Smooth muscle cell (in vitro differentiated cells): ENCODE measurements around the gene ACY1. TPM values are rescaled to one million over a fixed set of nuclear protein-coding genes. Genes with fewer than 3 reads are reported as not detected.

Experiments used
- DNase-seq: peaks from one replicate; lab custom pipeline; 2025; ENCODE audit not compliant: unreplicated experiment; lab: John Stamatoyannopoulos, UW
- H2AFZ ChIP-seq: fragments of 200-600 bp; sonication (generic); 2 replicates; pipeline ENCODE4 v1.6.0; 2016; ENCODE audit warnings: antibody characterized with exemption, low read depth, mild to moderate bottlenecking
- H3F3A ChIP-seq: fragments of 200-600 bp; sonication (generic); 2 replicates; pipeline ENCODE4 v1.6.0; 2017; ENCODE audit warnings: antibody characterized with exemption, low read depth
- H3K27ac ChIP-seq: fragments of 200-600 bp; sonication (generic); 2 replicates; pipeline ENCODE4 v1.5.1; 2016; ENCODE audit warnings: low read depth, mild to moderate bottlenecking
- H3K27me3 ChIP-seq: fragments of 200-600 bp; sonication (generic); 2 replicates; pipeline ENCODE4 v1.6.1; 2016; ENCODE audit warnings: low read depth, mild to moderate bottlenecking
- H3K36me3 ChIP-seq: fragments of 200-600 bp; sonication (generic); 2 replicates; pipeline ENCODE4 v1.5.1; 2016; ENCODE audit warnings: low read depth
- H3K4me1 ChIP-seq: fragments of 200-600 bp; sonication (generic); 2 replicates; pipeline ENCODE4 v1.5.1; 2016; ENCODE audit warnings: low read depth
- H3K4me2 ChIP-seq: fragments of 200-600 bp; sonication (generic); 2 replicates; pipeline ENCODE4 v1.6.0; 2016; ENCODE audit warnings: mild to moderate bottlenecking
- H3K4me3 ChIP-seq: fragments of 200-600 bp; sonication (generic); 2 replicates; pipeline ENCODE4 v1.5.1; 2016; ENCODE audit warnings: mild to moderate bottlenecking
- H3K79me2 ChIP-seq: fragments of 200-600 bp; sonication (generic); 2 replicates; pipeline ENCODE4 v1.6.0; 2016; ENCODE audit warnings: low read depth, mild to moderate bottlenecking
- H3K9ac ChIP-seq: fragments of 200-600 bp; sonication (generic); 2 replicates; pipeline ENCODE4 v1.6.0; 2016; ENCODE audit warnings: low read depth
- H3K9me3 ChIP-seq: fragments of 200-600 bp; sonication (generic); replicated peaks from 2 replicates; pipeline ENCODE4 v1.5.1; 2016; ENCODE audit warnings: low read depth
- H4K20me1 ChIP-seq: fragments of 200-600 bp; sonication (generic); 2 replicates; pipeline ENCODE4 v1.6.0; 2016; ENCODE audit warnings: low read depth
- CTCF ChIP-seq: fragments of 200-600 bp; sonication (generic); IDR thresholded peaks from 2 replicates; pipeline ENCODE4 v1.5.1; 2017; ENCODE audit warnings: borderline replicate concordance, mild to moderate bottlenecking, antibody characterized with exemption; ENCODE audit not compliant: insufficient read depth, poor library complexity, severe bottlenecking
- WGBS: methylation state at CpG from one replicate; pipeline ENCODE4 v1.1.7; 2016; ENCODE audit warnings: low lambda C conversion rate; 5-methylcytosine and 5-hydroxymethylcytosine counted together
- polyA plus RNA-seq: library from polyadenylated mRNA; unstranded; fragments of >200 nt; fragmentation: Nextera tagmentation; extraction: Ambion mirVana; gene quantifications from 2 replicates; pipeline ENCODE4 v1.2.1, GENCODE V29; 2016
- total RNA-seq: library from RNA; depleted of rRNA; stranded (reverse); fragments of >200 nt; gene quantifications from 2 replicates; pipeline ENCODE4 v1.2.3, GENCODE V29; 2014

Gene ACY1
- total and polyA plus RNA-seq, 2 experiments from 2014 or later = 33.8 to 39.6 TPM

DNA sequence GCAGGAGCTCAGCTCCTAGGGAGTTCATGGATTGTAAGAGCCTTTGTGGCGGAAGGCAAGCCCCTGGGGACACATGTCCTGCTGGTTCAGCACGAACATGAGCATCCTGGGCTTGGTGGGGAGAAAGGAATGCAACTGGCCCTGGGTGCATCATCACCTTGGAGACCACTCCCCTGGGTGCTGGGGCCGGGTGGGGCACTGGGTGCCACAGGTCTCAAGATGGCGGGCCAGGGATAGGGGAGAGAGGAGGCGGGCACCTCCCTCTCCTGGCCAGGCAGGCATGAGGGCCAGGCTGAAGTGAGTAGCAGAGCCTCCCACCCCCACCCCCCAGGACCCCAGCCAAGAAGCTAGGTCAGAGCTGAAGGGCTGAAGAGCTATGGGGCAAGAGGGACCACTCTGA lies 16.8 kb upstream of the ACY1 start:
- Histone ChIP-seq H3K4me2 (peak overlapping the region; percentile 86), H3K27ac (no peak overlapping the region), H3K9me3 (no peaks in the 10 kb centered on the region), H3K79me2 (peaks cover 36% of the 10 kb centered on the region), H3K27me3 (no peaks in the 10 kb centered on the region), H3K36me3 (no peaks in the 10 kb centered on the region), H2AFZ (no peak overlapping the region), H3K4me1 (peaks cover 45% of the 10 kb centered on the region), H3K9ac (peak overlapping the region; percentile 71), H4K20me1 (peaks cover 43% of the 10 kb centered on the region), H3K4me3 (peak overlapping the region; percentile 79), H3F3A (peaks cover 11% of the 10 kb centered on the region)
- WGBS = 86% methylated on average over 3 of the region's 5 CpGs
- TF ChIP-seq CTCF = no peak
- DNase-seq = no peak

DNA sequence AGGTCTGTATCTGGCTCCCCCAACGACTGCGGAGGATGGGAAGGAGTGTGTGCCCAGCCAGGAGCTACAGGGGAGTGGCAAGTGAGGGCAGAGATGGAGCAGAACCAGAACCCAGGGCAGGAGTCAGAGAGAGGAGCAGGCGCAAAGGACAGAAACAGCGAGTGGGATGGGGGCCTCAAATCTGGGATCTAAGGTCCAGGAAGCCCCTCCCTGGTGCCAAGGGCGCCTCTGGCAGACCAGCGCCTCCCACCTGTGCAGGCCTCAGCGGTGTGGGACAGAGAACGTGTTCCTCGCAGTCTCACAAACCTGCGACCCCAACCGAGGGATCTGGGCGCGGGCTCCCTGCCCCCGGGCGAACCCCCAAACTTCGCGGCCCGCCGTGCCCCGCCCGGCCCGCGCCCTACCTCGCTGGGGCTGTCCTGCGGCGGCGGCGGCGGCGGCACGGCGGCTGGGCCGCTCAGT lies 16.4 kb upstream of the ACY1 start:
- WGBS = 10% methylated on average over 22 of the region's 33 CpGs
- Histone ChIP-seq H3K27me3 (no peaks in the 10 kb centered on the region), H2AFZ (peak overlapping the region; percentile 54)

GRCh38 chr3:51967384-51968169 lies 15.8 kb upstream of the ACY1 start, which contains the start of gene PCBP4:
Gene PCBP4, minus strand, starts transcription at chr3:51967454. Its CDS starts 6,214 bp downstream, at chr3:51961240.
- Histone ChIP-seq H4K20me1 (peaks cover 32% of the 10 kb centered on the region), H3K9ac (peak within 1 kb of the TSS; percentile 71)
- under 1% methylated on average over 53 of the region's 90 CpGs for WGBS

More for the DNA sequence above, 16.4 kb upstream of the ACY1 start:
- TF ChIP-seq CTCF = no peak
- Histone ChIP-seq H3F3A (peaks cover 11% of the 10 kb centered on the region), H3K4me1 (peaks cover 45% of the 10 kb centered on the region), H3K4me3 (peak overlapping the region; percentile 79), H3K27ac (peak overlapping the region; percentile 31), H3K9ac (peak overlapping the region; percentile 71), H3K79me2 (peaks cover 36% of the 10 kb centered on the region), H3K4me2 (peak overlapping the region; percentile 86), H4K20me1 (peaks cover 39% of the 10 kb centered on the region), H3K9me3 (no peaks in the 10 kb centered on the region), H3K36me3 (no peaks in the 10 kb centered on the region)
- no peak for DNase-seq

More at GRCh38 chr3:51967384-51968169, 15.8 kb upstream of the ACY1 start, which contains the start of gene PCBP4:
- H3K4me3 ChIP-seq = peak within 1 kb of the TSS; percentile 79
- peak; percentile 62 for DNase-seq
- no peaks in the 10 kb centered on the region for H3K36me3 ChIP-seq
- peak within 1 kb of the TSS; percentile 86 for H3K4me2 ChIP-seq
- H3F3A ChIP-seq = peaks cover 11% of the 10 kb centered on the region
- no peaks in the 10 kb centered on the region for H3K27me3 ChIP-seq
- peaks cover 43% of the 10 kb centered on the region for H3K4me1 ChIP-seq
- TF ChIP-seq CTCF = no peak
- H3K79me2 ChIP-seq = peaks cover 36% of the 10 kb centered on the region
- H2AFZ ChIP-seq = peak within 1 kb of the TSS; percentile 68
- no peaks in the 10 kb centered on the region for H3K9me3 ChIP-seq
- peak within 1 kb of the TSS; percentile 31 for H3K27ac ChIP-seq
